Effector CD8-positive, alpha-beta T cell (primary cell): ENCODE measurements around the gene DDX27.

Source experiments
- DNase-seq: peaks from one replicate; lab custom pipeline; 2025; lab: John Stamatoyannopoulos, UW

DDX27 gene

DNA sequence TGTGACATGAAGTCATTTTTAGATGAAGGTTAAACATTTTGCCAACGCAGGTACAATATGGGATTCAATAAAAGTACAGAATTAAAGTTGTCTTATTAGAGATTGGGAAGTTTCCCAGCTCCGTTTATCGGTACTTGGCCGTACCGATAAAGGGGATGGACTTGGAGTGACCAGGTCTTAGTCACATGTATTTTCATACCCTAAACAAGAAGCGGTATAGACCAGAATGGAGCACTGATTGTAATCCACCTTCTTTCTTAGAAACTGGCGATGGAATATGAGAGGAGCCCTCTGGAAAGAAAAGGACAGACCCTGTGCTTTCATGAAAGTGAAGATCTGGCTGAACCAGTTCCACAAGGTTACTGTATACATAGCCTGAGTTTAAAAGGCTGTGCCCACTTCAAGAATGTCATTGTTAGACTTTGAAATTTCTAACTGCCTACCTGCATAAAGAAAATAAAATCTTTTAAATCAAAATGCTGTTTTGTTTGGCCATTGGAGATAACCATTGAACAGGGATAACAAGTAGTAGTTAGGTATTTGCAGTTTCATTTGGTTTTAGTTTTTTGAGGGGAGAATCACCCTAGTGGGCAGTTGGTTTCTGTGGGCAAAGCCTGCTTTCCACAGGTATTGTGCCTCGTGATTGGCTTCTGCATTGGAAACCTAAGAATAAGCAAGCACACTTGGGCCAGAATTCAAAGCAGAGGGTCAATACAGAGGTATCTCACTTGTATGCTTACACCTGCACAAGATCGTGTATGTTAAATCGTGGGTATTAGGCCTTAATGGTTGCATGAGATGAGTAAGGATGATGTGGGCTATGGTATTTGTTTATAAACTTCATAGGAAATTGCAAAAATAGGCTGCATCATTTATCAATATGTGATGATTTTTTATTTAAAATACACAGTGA lies 69.8 kb downstream of the DDX27 start:
- DNase-seq = no peak

DNA sequence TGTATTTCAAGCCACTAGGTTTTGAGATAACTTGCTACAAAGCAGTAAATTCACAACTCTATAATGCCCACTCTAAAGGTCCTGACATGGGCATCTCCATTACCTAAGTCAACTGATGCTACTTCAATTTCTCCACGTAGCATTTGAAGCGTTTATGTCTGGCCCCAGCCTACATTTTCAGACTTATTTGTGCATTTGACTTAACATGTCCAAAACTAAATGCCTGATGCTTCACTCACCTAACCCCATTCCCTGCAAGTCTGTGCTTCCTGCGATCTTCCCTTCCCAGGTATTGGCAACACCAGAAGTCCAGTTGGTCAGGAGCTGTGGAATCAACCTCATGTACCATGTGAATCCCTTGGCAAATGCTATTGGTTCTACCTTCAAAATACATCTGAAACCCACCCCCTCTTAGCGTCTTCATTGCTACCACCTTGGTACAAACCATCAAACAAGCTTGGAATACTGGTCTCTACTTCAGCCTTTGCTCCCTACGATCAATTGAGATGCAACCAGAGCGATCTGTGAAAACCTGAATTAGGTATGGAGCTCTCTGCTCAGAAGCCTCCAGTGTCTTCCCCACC lies 71.5 kb downstream of the DDX27 start:
- DNase-seq = no peak

DNA sequence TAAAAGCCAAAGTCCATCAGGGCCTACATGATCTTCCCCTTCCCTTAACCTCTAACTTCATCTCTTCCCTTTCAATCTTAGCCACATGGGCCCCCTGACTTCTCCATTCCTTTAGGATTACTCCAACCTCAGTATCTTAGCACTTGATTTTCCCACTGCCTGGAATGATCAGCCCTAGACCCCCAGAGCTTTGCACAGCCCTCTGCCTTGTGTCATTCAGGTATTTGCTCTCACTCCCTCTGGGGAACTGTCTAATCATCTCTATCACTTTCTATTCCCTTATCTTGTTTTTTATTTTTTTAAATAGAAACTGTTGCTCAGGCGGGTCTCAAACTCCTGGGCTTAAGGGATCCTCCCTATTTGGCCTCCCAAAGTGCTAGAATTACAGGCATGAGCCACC lies 72.0 kb downstream of the DDX27 start:
- no peak for DNase-seq

DNA sequence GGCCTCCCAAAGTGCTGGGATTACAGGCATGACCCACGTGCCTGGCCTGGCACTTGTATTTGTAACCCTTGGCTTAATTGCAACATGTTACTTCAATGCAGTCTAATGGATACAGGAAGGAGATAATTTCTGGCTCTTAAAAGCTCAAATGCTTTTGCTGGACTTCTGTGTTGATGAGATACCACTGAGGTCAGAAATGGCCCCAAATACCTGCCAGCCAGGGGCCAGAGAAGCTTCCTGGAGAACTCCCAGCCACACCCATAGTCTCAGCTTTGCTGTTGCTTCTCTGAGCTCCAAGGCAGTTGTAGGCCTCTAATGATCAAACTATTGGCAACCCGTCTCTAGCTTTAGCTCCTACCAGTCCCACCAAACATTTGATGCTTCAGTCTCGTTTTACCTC lies 72.8 kb downstream of the DDX27 start:
- DNase-seq = no peak

DNA sequence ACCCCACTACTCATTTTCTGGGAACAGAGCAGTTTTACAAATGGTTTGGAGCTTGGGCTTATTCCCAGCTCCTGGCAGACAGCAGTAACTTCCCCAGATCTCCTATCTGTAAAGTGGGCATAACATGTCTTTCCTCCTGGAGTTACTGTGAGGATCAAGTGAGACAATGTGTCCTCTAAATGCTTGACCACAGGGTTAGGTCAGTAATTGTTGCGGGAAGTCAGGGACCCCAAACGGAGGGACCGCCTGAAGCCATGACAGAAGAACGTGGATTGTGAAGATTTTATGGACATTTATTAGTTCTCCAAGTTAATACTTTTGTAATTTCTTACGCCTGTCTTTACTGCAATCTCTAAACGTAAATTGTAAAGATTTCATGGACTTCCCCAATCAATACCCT lies 73.9 kb downstream of the DDX27 start:
- DNase-seq = no peak
